RWPE1 (cell line): ENCODE measurements around the gene ZFC3H1.

Source experiments
- CTCF ChIA-PET: fragments of 350-600 bp; sonication (Branson Sonifier 250); formaldehyde crosslinking; extraction: SDS; loops from one replicate; lab custom pipeline; 2021; lab: Yijun Ruan, JAX
- POLR2A ChIA-PET: fragments of 400-600 bp; formaldehyde crosslinking; extraction: SDS; loops from one replicate; lab custom pipeline; 2020; ENCODE audit warnings: antibody characterized with exemption; ENCODE audit not compliant: low non-redundant PET; lab: Yijun Ruan, JAX
- DNase-seq: peaks from one replicate; pipeline ENCODE4 v3.0.0; 2012; ENCODE audit warnings: low spot score
- H3K27ac ChIP-seq: fragments of 450-650 bp; 2 replicates; pipeline ENCODE4 v1.5.1; 2017
- TF ChIP-seq, protein P1 (sequence below): fragments of 450-650 bp; conservative IDR thresholded peaks from 2 replicates; pipeline ENCODE4 v1.5.1; 2017; ENCODE audit warnings: low read depth, mild to moderate bottlenecking

Gene ZFC3H1

DNA sequence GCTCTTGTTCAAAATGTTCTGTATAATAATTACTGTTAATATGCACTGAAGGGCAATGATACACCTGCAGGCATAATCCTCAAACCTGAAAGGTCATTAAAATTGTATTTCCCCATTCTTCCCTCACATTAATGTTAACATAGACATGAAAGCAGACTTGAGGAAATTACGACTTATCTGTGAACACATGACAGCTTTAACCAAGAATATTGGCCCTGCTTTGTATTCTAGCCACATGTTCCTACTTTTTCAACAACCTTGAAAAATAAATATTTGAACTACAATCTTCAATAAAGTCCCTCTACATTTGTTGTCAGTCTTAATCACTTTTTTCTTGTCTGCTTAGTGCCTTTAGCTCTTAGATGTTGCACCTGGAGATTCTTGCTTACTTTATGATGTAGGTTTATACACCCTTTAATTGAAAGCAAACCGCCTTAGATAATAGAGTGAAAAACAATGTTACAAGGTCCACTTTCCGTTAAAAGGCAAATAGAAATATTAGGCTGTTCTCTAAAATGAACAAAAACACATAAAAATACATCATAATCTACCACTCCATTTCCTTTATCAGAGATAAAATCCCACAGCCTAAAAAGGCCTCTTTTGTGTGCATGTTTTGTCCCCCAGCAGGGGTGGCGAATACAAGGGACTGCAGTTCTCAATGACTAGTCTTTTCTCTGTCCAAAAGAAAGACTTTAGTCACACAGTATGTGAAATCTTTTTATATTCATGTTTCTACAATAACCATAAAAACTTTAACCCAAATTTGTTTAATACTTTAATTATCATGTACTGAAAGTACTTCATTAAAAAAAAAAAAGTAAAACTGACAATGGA, 55.9 kb downstream of the ZFC3H1 start:
- TF ChIP-seq, protein P1, sequence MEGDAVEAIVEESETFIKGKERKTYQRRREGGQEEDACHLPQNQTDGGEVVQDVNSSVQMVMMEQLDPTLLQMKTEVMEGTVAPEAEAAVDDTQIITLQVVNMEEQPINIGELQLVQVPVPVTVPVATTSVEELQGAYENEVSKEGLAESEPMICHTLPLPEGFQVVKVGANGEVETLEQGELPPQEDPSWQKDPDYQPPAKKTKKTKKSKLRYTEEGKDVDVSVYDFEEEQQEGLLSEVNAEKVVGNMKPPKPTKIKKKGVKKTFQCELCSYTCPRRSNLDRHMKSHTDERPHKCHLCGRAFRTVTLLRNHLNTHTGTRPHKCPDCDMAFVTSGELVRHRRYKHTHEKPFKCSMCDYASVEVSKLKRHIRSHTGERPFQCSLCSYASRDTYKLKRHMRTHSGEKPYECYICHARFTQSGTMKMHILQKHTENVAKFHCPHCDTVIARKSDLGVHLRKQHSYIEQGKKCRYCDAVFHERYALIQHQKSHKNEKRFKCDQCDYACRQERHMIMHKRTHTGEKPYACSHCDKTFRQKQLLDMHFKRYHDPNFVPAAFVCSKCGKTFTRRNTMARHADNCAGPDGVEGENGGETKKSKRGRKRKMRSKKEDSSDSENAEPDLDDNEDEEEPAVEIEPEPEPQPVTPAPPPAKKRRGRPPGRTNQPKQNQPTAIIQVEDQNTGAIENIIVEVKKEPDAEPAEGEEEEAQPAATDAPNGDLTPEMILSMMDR: no peak
- ChIA-PET POLR2A (no interaction called here), CTCF (interaction anchor here (0.5 to 0.6 kb wide), 2 partner anchors 10 to 1452 kb away, joined by 5 to 6 read pairs; no protein-coding TSS in a partner anchor)
- H3K27ac ChIP-seq: no peak overlapping the region
- DNase-seq: no peak

DNA sequence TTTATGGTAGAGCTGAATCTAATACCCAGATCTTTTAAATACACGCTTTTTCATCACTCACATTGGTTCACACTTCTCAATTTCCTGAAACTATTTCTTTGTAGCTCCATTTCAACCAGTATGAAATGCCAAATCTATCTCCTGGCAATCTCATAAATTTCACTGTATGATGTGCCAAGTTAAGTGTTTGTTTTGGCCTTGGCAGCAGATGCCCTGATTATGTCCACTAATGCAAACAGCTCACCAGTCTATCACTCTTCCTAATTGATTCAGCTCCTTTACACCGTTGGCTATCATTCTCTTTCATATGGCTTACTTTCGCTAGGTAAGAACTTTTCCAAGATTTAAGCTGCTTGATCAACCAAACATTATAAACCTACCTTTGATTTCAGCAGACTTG, 58.6 kb downstream of the ZFC3H1 start:
- ChIA-PET POLR2A (no interaction called here), CTCF (interaction anchor here (0.6 kb wide), 1 partner anchor 40 kb away, joined by 3 read pairs; no protein-coding TSS in a partner anchor)
- TF ChIP-seq, protein P1: no peak
- H3K27ac ChIP-seq: no peak overlapping the region
- no peak for DNase-seq

DNA sequence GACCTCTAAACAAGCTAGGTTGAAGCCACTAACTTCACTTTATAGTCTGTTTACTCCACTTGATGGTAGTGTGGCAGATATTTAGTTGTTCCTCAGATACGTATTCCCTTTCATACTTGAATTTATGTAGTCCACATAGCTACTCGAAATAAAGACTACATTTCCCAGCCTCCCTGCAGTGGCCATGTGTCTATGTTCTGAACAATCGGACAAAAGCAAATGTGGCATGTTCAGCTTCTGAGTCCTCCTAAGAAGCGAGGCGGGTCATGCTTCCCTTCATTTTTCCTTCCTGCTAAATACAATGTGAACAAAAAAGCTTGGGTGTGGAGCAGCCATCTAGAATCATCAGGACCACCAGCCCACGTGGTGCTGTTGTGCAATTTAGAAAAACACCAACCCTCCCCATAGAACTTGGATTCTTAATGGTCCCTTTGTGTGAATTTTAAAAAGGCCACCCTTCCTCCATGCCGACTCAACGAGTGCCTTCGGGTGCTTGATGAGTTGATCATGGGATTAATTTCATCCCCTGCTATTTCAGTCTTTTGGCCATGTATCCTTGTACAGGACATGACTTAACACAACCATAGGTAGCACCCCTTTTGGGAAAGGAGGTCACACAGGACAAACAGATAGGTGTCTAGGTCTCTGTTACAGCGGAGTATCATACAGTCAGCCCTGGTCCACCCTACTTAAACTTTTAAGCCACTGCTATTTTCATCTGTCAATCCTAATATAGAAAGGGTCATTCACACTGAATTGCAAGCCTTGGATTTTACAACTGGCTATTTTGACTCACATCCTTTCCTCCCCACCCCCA, 60.7 kb downstream of the ZFC3H1 start:
- TF ChIP-seq, protein P1: no peak
- no peak overlapping the region for H3K27ac ChIP-seq
- POLR2A ChIA-PET: no interaction called here
- CTCF ChIA-PET: no interaction called here
- no peak for DNase-seq

DNA sequence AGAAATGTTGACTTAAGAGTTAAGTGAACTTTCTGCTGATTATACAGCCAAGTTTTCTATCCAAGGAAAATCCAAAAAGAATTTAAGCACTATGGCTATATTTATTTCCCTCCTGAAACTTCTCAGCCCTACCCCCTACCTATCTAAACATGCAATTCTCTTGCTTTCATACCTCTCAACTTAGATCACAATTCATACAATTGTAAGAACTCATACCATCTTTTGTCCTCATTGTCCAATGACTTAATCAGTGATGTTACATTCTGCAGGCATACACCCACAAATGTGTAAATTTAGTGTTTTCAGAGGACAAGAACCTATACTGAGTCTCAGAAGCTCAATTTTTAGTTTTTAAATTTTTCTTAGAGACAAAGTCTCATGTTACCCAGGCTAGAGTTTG, 62.1 kb downstream of the ZFC3H1 start:
- no peak for DNase-seq
- CTCF ChIA-PET: no interaction called here
- TF ChIP-seq, protein P1: no peak
- POLR2A ChIA-PET: no interaction called here
- H3K27ac ChIP-seq: no peak overlapping the region

DNA sequence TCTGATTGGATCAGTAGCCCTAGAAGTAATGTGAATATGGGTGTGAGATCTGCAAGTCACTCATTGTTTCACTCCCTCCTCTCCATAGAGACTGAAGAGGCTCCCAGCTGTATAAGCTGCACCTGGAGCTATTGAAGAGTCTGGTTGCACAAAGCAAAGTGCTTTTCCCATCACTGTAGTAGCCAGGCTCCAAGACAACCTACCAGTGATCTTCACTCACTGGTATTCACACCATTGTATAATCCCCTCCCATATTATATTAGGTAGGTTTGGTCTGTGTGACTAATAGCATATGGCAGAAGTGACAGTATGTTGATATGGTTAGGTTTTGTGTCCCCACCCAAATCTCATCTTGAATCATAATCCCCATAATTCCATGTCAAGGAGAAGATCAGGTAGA, 64.4 kb downstream of the ZFC3H1 start:
- CTCF ChIA-PET: interaction anchor here (0.8 kb wide), 1 partner anchor 184 kb away, joined by 3 read pairs; no protein-coding TSS in a partner anchor
- POLR2A ChIA-PET: no interaction called here
- TF ChIP-seq, protein P1: no peak

DNA sequence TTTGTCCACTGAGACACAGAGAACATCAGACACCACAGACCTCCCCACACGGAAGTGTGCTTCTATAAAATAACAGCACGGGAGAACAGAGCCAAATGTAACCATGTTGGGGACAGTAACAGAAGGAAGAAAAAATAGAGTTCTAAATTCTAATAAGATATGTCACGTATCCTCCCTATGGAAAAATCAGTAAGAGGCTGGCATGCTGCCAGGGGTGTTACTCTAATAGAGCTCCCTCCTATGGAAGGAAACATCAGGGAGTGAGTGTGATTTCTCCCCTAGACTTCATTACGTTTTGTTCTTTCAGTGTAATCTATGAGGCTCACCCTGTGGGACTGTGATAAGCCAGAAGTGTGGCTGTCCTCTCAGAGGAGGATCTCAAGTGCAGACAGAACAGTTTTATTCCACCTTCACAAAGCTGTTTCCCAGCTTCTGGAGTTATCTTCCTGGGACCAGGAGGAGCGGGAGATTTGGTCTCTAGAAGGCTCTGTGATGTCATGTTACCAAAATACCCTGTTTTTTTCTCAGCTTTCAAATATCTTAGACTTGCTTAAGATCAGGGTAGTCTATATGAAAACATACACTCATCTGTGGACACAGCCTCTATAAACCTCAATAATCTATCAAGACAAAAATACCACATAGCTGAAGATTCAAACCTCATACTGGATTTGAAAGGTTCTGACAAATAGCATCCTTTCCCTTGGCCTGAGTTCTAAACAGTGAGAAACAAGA, 69.3 kb downstream of the ZFC3H1 start:
- no peak overlapping the region for H3K27ac ChIP-seq
- ChIA-PET POLR2A (no interaction called here), CTCF (no interaction called here)
- DNase-seq: no peak
- TF ChIP-seq, protein P1: no peak

More for the DNA sequence above, 64.4 kb downstream of the ZFC3H1 start:
- DNase-seq: no peak
- no peak overlapping the region for H3K27ac ChIP-seq
